GM12878 (cell line): ENCODE results near the gene UBE2D3. TPM values are rescaled to one million over a fixed set of nuclear protein-coding genes. Genes with fewer than 3 reads are reported as not detected.

ENCODE experiments used
- ASH2L ChIP-seq: fragments of 300-600, 200-600 bp; sonication (generic); IDR thresholded peaks from 2 replicates; pipeline ENCODE4 v1.6.1; 2017; ENCODE audit warnings: low read depth, mild to moderate bottlenecking, borderline replicate concordance
- CBX3 ChIP-seq: fragments of 200-600 bp; sonication (generic); IDR thresholded peaks from 2 replicates; pipeline ENCODE4 v1.6.1; 2016; ENCODE audit warnings: low read depth, borderline replicate concordance
- CHD4 ChIP-seq: fragments of 200-600 bp; sonication (generic); IDR thresholded peaks from 2 replicates; pipeline ENCODE4 v1.6.1; 2016; ENCODE audit warnings: mild to moderate bottlenecking
- ELK1 ChIP-seq: IDR thresholded peaks from 2 replicates; pipeline ENCODE4 v1.6.1; 2012; ENCODE audit warnings: low read depth, low read length, improper control_type of control experiment
- IKZF1 ChIP-seq: fragments of 450-650 bp; conservative IDR thresholded peaks from 2 replicates; pipeline ENCODE4 v1.6.1; 2017; ENCODE audit warnings: antibody characterized with exemption, mild to moderate bottlenecking
- IRF3 ChIP-seq: fragments of 450-650 bp; IDR thresholded peaks from 2 replicates; pipeline ENCODE4 v1.6.1; 2014; ENCODE audit warnings: mild to moderate bottlenecking
- KDM1A ChIP-seq: fragments of 200-600 bp; sonication (generic); IDR thresholded peaks from 2 replicates; pipeline ENCODE4 v1.6.1; 2016; ENCODE audit warnings: borderline replicate concordance
- LARP7 ChIP-seq: fragments of 450-650 bp; IDR thresholded peaks from 2 replicates; pipeline ENCODE4 v1.6.1; 2017; ENCODE audit warnings: mild to moderate bottlenecking
- NR2C2 ChIP-seq: IDR thresholded peaks from 2 replicates; pipeline ENCODE4 v1.6.1; 2011; ENCODE audit warnings: borderline replicate concordance, low read depth; ENCODE audit not compliant: control insufficient read depth, insufficient read length
- POU2F2 ChIP-seq: IDR thresholded peaks from 3 replicates; pipeline ENCODE4 v1.6.1; 2011; ENCODE audit warnings: low read depth, mild to moderate bottlenecking, low read length, borderline replicate concordance
- PRDM15 ChIP-seq: fragments of 450-650 bp; formaldehyde crosslinking; IDR thresholded peaks from 2 replicates; pipeline ENCODE4 v1.4.0; 2020; ENCODE audit warnings: mild to moderate bottlenecking, moderate library complexity
- RELB ChIP-seq: fragments of 450-650 bp; IDR thresholded peaks from 2 replicates; pipeline ENCODE4 v1.6.1; 2017; ENCODE audit warnings: low read depth, mild to moderate bottlenecking, moderate library complexity
- REST ChIP-seq: IDR thresholded peaks from 2 replicates; pipeline ENCODE4 v1.6.1; 2012; ENCODE audit warnings: mild to moderate bottlenecking, low read depth, low read length
- TAF1 ChIP-seq: IDR thresholded peaks from 2 replicates; pipeline ENCODE4 v1.6.1; 2011; ENCODE audit warnings: mild to moderate bottlenecking, low read depth, low read length, borderline replicate concordance
- ZNF217 ChIP-seq: fragments of 450-650 bp; IDR thresholded peaks from 2 replicates; pipeline ENCODE4 v1.6.1; 2017; ENCODE audit warnings: antibody characterized with exemption, mild to moderate bottlenecking
- polyA plus RNA-seq, 11 experiments: library from polyadenylated mRNA; depleted of rRNA in 4 of 11; unstranded in 6 of 11; stranded (reverse) in 5 of 11; fragments of >200 nt; fragmentation: Nextera tagmentation in 4 of 11; fragmentation: Illumina TruSeq in 1 of 11; extraction: Ambion mirVana in 4 of 11; extraction: Trizol in 1 of 11; gene quantifications; 1 replicate in 1 of 11; 2 replicates in 10 of 11; pipeline versions ENCODE4 v1.2.1 to v1.2.3, GENCODE V29; 2011 to 2016; ENCODE audit warnings: inconsistent platforms in 2 of 11, missing spikeins in 2 of 11, low read depth in 1 of 11
- total RNA-seq, 4 experiments: library from RNA; depleted of rRNA in 3 of 4; stranded (reverse); fragments of >200 nt in 3 of 4; fragmentation: Illumina TruSeq in 1 of 4; extraction: Trizol in 1 of 4; gene quantifications; 2 replicates each; pipeline versions ENCODE4 v1.2.1 to v1.2.3, GENCODE V29; 2013 to 2021

The UBE2D3 gene
- total and polyA plus RNA-seq, 10 of the 15 experiments (the other 5 are each of a cell fraction or from before 2014, with no cell fraction given), result 162 to 572 (median 395) TPM

GRCh38 chr4:102760645-102761295 lies 66.6 kb downstream of the UBE2D3 start, which contains the start of gene MANBA (continued):
- no peak for TF ChIP-seq REST
- TF ChIP-seq IKZF1, result peak; percentile 84
- TF ChIP-seq PRDM15 (CRISPR knock-in tag), result no peak
- no peak for TF ChIP-seq CBX3
- TF ChIP-seq ZNF217, result no peak; the same call in 1 of the 2 replicates
- TF ChIP-seq NR2C2, result no peak
- peak; percentile 40; the same call in 1 of the 3 replicates for TF ChIP-seq POU2F2
- TF ChIP-seq ELK1, result 0 out of 2 replicates have a peak, but pooled peaks have one; percentile 34
- peak; percentile 62; the same call in 1 of the 2 replicates for TF ChIP-seq TAF1
- TF ChIP-seq CHD4, result no peak
- TF ChIP-seq KDM1A, result no peak
- TF ChIP-seq LARP7, result peak; percentile 89; the same call in 1 of the 2 replicates
- TF ChIP-seq RELB, result 0 out of 2 replicates have a peak, but pooled peaks have one; percentile 21
- TF ChIP-seq ASH2L, result peak; percentile 44; the same call in 1 of the 2 replicates
- TF ChIP-seq IRF3, result no peak
